ENCODE measurements around the gene SLC6A6. TPM values are rescaled to one million over a fixed set of nuclear protein-coding genes. Genes with fewer than 3 reads are reported as not detected.

SLC6A6 gene
- total RNA-seq, 1 donor from 2014 or later, result 24.2 TPM

DNA sequence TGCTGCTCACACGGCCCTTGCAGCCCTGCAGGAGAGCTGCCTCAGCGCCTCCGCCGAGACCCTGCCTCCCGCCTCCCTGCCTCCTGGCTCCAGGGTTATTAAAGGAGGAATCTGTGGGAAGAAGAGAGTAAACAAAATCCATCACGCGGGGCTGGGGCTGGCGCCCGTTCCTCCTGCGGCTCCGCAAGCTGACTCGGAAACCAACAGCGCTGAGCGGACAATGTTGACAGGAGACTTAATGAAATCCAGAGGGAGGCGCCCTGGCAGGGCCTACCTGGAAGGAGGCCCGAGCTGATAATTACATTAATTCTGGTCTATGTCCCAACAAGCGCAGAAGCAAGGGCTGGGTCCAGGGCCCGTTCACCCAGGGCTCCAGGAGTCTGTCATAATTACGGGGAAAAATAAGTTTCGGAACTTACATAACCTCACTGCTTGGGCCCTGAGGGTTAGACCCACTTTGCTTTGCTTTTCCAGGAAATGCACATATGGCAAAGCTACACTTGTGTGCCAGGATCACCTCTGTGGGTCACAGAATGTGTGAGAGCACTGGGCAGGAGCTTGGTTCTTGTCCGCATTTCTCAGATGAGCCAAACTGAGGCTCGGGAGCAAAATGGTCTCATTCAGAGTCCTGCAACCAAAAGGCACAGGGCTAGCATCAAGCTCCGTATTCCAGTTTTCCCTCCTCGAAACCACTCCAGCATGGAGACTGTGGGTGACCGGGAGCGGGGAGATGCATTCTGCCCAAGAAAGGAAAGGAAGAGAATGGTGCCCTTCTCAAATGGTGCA, 43.8 kb upstream of the SLC6A6 start:
- Histone ChIP-seq H3K4me1 (ENCODE audit: insufficient read depth, low read length) (peaks cover 19% of the 10 kb centered on the region), H3K36me3 (ENCODE audit: insufficient read depth, low read length) (no peaks in the 10 kb centered on the region), H3K27ac (ENCODE audit: low read depth, low read length) (no peak overlapping the region), H3K9ac (ENCODE audit: low read length) (no peak overlapping the region), H3K4me3 (ENCODE audit: insufficient read depth, low read depth, low read length) (no peak overlapping the region), H3K27me3 (ENCODE audit: insufficient read depth, low read length) (peaks cover 12% of the 10 kb centered on the region), H3K4me2 (ENCODE audit: low read length) (peak overlapping the region; percentile 33), H2AFZ (ENCODE audit: low read depth, low read length) (no peak overlapping the region), H4K20me1 (ENCODE audit: insufficient read depth, low read length) (no peaks in the 10 kb centered on the region), H3K9me3 (ENCODE audit: insufficient read depth, low read depth, low read length) (no peaks in the 10 kb centered on the region), H3K79me2 (ENCODE audit: insufficient read depth, low read length) (no peaks in the 10 kb centered on the region)
- Mint-ChIP-seq H3K36me3 (ENCODE audit: low read depth, unreplicated experiment) (no peaks in the 10 kb centered on the region), H3K4me1 (ENCODE audit: low read depth, unreplicated experiment) (peaks cover 5% of the 10 kb centered on the region), H3K9me3 (ENCODE audit: unreplicated experiment) (no peaks in the 10 kb centered on the region), H3K4me3 (ENCODE audit: unreplicated experiment) (no peak overlapping the region), H3K27ac (ENCODE audit: unreplicated experiment) (no peak overlapping the region), H3K27me3 (ENCODE audit: low read depth, unreplicated experiment) (peaks cover 32% of the 10 kb centered on the region)
- no peak for FAIRE-seq
- peak; percentile 63 for DNase-seq (ENCODE audit: low read depth)
- TF ChIP-seq, protein P1, sequence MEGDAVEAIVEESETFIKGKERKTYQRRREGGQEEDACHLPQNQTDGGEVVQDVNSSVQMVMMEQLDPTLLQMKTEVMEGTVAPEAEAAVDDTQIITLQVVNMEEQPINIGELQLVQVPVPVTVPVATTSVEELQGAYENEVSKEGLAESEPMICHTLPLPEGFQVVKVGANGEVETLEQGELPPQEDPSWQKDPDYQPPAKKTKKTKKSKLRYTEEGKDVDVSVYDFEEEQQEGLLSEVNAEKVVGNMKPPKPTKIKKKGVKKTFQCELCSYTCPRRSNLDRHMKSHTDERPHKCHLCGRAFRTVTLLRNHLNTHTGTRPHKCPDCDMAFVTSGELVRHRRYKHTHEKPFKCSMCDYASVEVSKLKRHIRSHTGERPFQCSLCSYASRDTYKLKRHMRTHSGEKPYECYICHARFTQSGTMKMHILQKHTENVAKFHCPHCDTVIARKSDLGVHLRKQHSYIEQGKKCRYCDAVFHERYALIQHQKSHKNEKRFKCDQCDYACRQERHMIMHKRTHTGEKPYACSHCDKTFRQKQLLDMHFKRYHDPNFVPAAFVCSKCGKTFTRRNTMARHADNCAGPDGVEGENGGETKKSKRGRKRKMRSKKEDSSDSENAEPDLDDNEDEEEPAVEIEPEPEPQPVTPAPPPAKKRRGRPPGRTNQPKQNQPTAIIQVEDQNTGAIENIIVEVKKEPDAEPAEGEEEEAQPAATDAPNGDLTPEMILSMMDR (IDR thresholded peaks at IDR 0.05; ENCODE audit: insufficient read depth, low read depth, low read length), result no peak
- TF ChIP-seq EZH2 (IDR thresholded peaks at IDR 0.05; ENCODE audit: insufficient read depth, low read length), result peak; percentile 48

DNA sequence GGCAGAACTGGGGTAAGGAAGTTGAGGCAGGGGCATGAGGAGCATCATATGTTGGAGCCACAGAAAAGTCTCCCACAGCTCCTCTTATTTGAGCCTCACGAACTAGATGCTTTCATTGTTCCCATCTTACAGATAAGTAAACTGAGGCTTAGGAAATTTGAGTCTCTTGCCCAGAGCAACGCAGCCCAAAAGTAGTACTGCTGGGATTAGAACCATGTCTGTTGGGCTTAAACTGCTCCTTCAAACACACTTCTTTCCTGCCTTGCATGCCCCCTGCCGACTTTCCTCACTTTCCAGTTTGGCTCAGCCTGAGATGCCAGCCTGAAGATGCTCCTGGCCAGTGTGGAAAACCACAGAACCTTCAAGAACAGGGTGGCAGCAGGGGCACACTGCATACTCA, 43.1 kb upstream of the SLC6A6 start:
- H3K79me2 ChIP-seq (ENCODE audit: insufficient read depth, low read length), result no peaks in the 10 kb centered on the region
- no peaks in the 10 kb centered on the region for H3K36me3 ChIP-seq (ENCODE audit: insufficient read depth, low read length)
- Mint-ChIP-seq H3K9me3 (ENCODE audit: unreplicated experiment) (no peaks in the 10 kb centered on the region), H3K4me1 (ENCODE audit: low read depth, unreplicated experiment) (peaks cover 11% of the 10 kb centered on the region), H3K27ac (ENCODE audit: unreplicated experiment) (no peak overlapping the region), H3K4me3 (ENCODE audit: unreplicated experiment) (no peak overlapping the region), H3K36me3 (ENCODE audit: low read depth, unreplicated experiment) (no peaks in the 10 kb centered on the region), H3K27me3 (ENCODE audit: low read depth, unreplicated experiment) (peaks cover 32% of the 10 kb centered on the region)
- no peak overlapping the region for H3K9ac ChIP-seq (ENCODE audit: low read length)
- H3K4me3 ChIP-seq (ENCODE audit: insufficient read depth, low read depth, low read length), result no peak overlapping the region
- peaks cover 12% of the 10 kb centered on the region for H3K27me3 ChIP-seq (ENCODE audit: insufficient read depth, low read length)
- H3K9me3 ChIP-seq (ENCODE audit: insufficient read depth, low read depth, low read length), result no peaks in the 10 kb centered on the region
- H3K4me2 ChIP-seq (ENCODE audit: low read length), result no peak overlapping the region
- H2AFZ ChIP-seq (ENCODE audit: low read depth, low read length), result no peak overlapping the region
- FAIRE-seq, result no peak
- H4K20me1 ChIP-seq (ENCODE audit: insufficient read depth, low read length), result no peaks in the 10 kb centered on the region
- no peak for DNase-seq (ENCODE audit: low read depth)
- peaks cover 22% of the 10 kb centered on the region for H3K4me1 ChIP-seq (ENCODE audit: insufficient read depth, low read length)
- no peak for TF ChIP-seq EZH2 (IDR thresholded peaks at IDR 0.05; ENCODE audit: insufficient read depth, low read length)
- TF ChIP-seq, protein P1 (IDR thresholded peaks at IDR 0.05; ENCODE audit: insufficient read depth, low read depth, low read length), result no peak
- H3K27ac ChIP-seq (ENCODE audit: low read depth, low read length), result no peak overlapping the region

All from astrocyte (in vitro differentiated cells and primary cell).